Right lobe of liver (tissue), 6 donors: ENCODE results near the gene CREB3L2. TPM values are rescaled to one million over a fixed set of nuclear protein-coding genes. Genes with fewer than 3 reads are reported as not detected.

Experiments
- ATAC-seq, 4 donors: fragments of 200-7000 bp; cut with Tn5 transposase; one replicate each; pipeline ENCODE4 v1.9.1; 2020; ENCODE audit warnings: mild to moderate bottlenecking in 4 of 4, moderate library complexity in 4 of 4
- DNase-seq, 3 donors: peaks; one replicate each; pipeline ENCODE4 v3.0.0-alpha.2; 2020
- H3K27ac ChIP-seq, 3 donors: fragments of 200-600 bp; one replicate each; pipeline ENCODE4 v1.8.0; 2022
- H3K27me3 ChIP-seq, 2 donors: fragments of 200-600 bp; one replicate each; pipeline ENCODE4 v1.8.0; 2022
- H3K36me3 ChIP-seq, 4 donors: fragments of 200-600 bp; sonication (generic) in 1 of 4; one replicate each; pipeline versions ENCODE4 v1.5.1 to v1.8.0; 2017 to 2022; ENCODE audit warnings: control low read depth in 1 of 4
- H3K4me1 ChIP-seq, 4 donors: fragments of 200-600 bp; sonication (generic) in 1 of 4; one replicate each; pipeline versions ENCODE4 v1.5.1 to v1.8.0; 2017 to 2022; ENCODE audit warnings: control low read depth in 1 of 4
- H3K4me3 ChIP-seq, 3 donors: fragments of 200-600 bp; one replicate each; pipeline ENCODE4 v1.8.0; 2022
- H3K9me3 ChIP-seq, 4 donors: fragments of 200-600 bp; sonication (generic) in 1 of 4; one replicate each; pipeline versions ENCODE4 v1.5.1 to v1.8.0; 2017 to 2022; ENCODE audit warnings: control low read depth in 1 of 4
- POLR2A ChIP-seq: fragments of 450-650 bp; IDR thresholded peaks from one replicate; pipeline ENCODE4 v1.6.1; 2017; ENCODE audit warnings: antibody characterized with exemption, mild to moderate bottlenecking
- WGBS: methylation state at CpG from one replicate; pipeline ENCODE4 v1.1.6; 2018; ENCODE audit warnings: low coverage, low lambda C conversion rate; ENCODE audit not compliant: insufficient coverage; ENCODE audit errors: missing lambda C conversion rate; 5-methylcytosine and 5-hydroxymethylcytosine counted together
- intact Hi-C, 2 donors: fragments of 100-400 bp; cut with DNase I; formaldehyde crosslinking; loops; one replicate each; pipeline versions ENCODE4 v1.11.2 to v1.14.1; 2022
- total RNA-seq, 6 experiments: library from RNA; depleted of rRNA in 2 of 6; stranded (reverse); fragments of >200 nt in 2 of 6; fragmentation: NEBNext Ultra II Directional in 3 of 6; extraction: Animal tissue kit (Norgen Biotek cat#: 25700) in 3 of 6; gene quantifications; one replicate each; pipeline versions ENCODE4 v1.1.0 to v1.2.4, GENCODE V29; 2016 to 2023
- TF ChIP-seq, protein P1 (sequence below), 4 donors: fragments of 200-600 bp in 3 of 4; fragments of 450-650 bp in 1 of 4; IDR thresholded peaks; one replicate each; pipeline versions ENCODE4 v1.5.1 to v1.8.0; 2016 to 2022; ENCODE audit warnings: antibody characterized with exemption in 4 of 4, mild to moderate bottlenecking in 2 of 4
- donor health status: DM: no; HTN: yes; CAD: no.
- donor health status: DM: no; HTN: no; CAD: no.
- donor health status: DM: no; HTN: no; CAD: no.
- donor health status: DM: no; HTN: yes; CAD: no.
- donor health status: DM: no; HTN: yes; CAD: no.

The CREB3L2 gene
- total RNA-seq, 6 experiments from 2014 or later, result 11.5 to 29.9 (median 18.2) TPM

DNA sequence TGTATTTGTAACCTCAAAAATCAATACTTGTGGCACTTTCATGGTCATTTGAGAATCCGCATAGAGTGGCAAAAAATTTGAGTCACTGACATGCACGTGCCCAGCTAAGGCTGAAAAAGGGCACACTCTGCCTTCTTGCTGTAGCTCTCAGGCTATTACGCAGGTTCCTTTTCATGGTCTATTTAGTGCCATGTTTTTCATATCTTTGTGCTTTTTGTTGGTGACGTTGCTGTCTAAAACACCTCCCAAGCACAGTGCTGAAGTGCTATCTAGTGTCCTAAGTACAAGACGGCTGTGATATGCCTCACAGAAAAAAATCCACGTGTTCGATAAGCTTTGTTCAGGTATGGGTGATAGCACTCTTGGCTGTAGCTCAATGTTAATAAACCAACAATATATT is 50.9 kb downstream of the CREB3L2 start:
- WGBS, result 71% methylated on average over 7 of the region's 7 CpGs
- ATAC-seq (no peak), DNase-seq (no peak)
- Histone ChIP-seq H3K4me3 (no peak overlapping the region), H3K27me3 (no peaks in the 10 kb centered on the region), H3K9me3 (no peaks in the 10 kb centered on the region), H3K36me3 (no peaks in the 10 kb centered on the region), H3K4me1 (peaks cover 0 to 44% (median 15%) of the 10 kb centered on the region in 4 donors), H3K27ac (no peak overlapping the region)
- TF ChIP-seq, protein P1, sequence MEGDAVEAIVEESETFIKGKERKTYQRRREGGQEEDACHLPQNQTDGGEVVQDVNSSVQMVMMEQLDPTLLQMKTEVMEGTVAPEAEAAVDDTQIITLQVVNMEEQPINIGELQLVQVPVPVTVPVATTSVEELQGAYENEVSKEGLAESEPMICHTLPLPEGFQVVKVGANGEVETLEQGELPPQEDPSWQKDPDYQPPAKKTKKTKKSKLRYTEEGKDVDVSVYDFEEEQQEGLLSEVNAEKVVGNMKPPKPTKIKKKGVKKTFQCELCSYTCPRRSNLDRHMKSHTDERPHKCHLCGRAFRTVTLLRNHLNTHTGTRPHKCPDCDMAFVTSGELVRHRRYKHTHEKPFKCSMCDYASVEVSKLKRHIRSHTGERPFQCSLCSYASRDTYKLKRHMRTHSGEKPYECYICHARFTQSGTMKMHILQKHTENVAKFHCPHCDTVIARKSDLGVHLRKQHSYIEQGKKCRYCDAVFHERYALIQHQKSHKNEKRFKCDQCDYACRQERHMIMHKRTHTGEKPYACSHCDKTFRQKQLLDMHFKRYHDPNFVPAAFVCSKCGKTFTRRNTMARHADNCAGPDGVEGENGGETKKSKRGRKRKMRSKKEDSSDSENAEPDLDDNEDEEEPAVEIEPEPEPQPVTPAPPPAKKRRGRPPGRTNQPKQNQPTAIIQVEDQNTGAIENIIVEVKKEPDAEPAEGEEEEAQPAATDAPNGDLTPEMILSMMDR (IDR thresholded peaks at IDR 0.05), result no peak
- TF ChIP-seq POLR2A, result no peak
- intact Hi-C loops, result no loop called here

DNA sequence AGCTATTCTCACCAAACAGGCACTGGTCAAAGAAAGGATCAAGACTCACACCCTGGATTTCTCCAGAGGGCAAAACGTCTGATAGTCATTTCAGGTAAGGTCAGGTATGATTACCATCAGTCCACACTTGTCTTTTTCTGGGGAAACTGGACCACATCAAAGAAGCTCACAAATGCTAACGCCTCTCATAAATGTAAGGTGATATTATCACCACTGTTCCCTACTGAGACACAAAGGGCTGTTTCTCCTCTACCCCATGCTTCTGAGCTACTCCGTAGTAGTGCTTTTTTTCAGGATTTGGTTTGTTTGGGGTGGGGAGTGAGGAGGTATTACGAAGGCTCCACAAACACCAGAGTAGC is 51.6 kb downstream of the CREB3L2 start:
- ATAC-seq (no peak), DNase-seq (no peak)
- TF ChIP-seq POLR2A, result no peak
- TF ChIP-seq, protein P1 (IDR thresholded peaks at IDR 0.05), result no peak
- Histone ChIP-seq H3K36me3 (no peaks in the 10 kb centered on the region), H3K4me1 (peaks cover 0 to 41% (median 14%) of the 10 kb centered on the region in 4 donors), H3K4me3 (no peak overlapping the region), H3K27me3 (no peaks in the 10 kb centered on the region), H3K9me3 (no peaks in the 10 kb centered on the region), H3K27ac (no peak overlapping the region)
- 75% methylated on average over 3 of the region's 4 CpGs for WGBS
- intact Hi-C loops, result no loop called here

DNA sequence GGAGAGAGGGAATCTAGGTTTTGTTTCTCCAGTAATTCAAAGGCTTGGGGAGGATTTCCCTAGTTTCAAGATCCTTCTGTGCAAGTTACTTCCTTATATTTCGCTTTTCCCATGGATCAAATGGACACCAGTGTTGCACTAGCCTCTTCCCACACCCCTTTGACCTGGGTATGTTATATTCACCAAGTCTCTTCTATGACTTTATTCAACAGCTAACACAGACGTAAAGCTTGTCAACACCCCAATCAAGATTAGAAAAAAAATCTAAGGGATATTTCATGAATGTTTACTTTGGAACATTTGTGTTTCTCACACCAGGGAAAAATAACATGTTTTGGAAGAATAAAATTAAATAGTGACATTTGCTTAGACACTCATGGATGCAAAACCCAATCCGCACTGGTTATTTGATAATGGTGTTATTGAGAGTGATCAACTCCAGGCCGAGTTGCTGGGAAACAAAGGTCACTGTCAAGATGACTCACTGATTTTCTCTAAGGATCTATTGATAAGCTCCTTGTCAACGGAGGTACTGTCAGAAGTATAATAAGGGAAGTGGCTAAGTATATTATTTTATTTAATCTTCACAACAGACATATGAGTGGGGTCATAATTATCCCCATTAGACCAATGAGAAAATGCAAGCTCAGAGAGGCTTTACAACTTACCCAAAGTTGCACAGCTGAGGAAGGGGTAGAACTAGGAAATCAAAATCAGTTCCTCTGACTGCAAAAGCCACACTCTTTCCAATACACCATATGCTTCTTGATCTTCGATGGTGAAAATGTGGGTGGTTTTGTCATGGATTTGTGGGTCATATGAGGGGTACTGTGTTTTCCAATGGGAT is 52.2 kb downstream of the CREB3L2 start:
- intact Hi-C loops, result no loop called here
- WGBS, result 64% methylated on average over 6 of the region's 6 CpGs
- ATAC-seq, result no peak

DNA sequence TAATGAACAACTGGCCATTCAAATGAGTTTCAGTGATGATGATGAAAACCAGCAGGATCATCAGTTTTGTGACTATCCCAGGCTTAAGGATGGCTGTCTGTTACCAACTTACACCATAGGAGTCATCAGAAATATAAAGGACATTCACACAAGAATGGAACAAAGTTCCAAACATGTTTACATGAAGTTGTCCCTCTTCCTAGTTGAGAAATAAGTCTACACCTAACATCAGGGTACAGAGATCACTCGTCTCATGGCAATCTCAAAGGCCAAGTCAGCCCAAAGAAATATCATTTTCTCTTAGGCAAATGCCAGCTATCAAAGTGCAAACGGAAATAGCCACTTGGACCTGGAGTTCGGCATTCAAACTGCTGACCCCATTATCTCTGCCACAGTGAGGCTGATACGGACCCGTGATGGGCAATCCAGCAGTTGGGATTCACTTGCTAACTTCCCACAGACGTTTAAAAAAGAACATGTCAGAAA is 53.0 kb downstream of the CREB3L2 start:
- ATAC-seq (peak; percentile 58 to 77 (median 66)), DNase-seq (no peak)
- Histone ChIP-seq H3K9me3 (no peaks in the 10 kb centered on the region), H3K27me3 (no peaks in the 10 kb centered on the region), H3K36me3 (no peaks in the 10 kb centered on the region), H3K4me1 (peaks cover 0 to 41% (median 11%) of the 10 kb centered on the region in 4 donors), H3K4me3 (no peak overlapping the region), H3K27ac (peak overlapping the region in 2 of 3 donors; percentile 24 to 25)
- intact Hi-C loops, result no loop called here
- TF ChIP-seq, protein P1 (IDR thresholded peaks at IDR 0.05), result no peak
- TF ChIP-seq POLR2A, result no peak
- WGBS, result 36% methylated on average over 4 of the region's 6 CpGs

More for the DNA sequence above, 52.2 kb downstream of the CREB3L2 start:
- Histone ChIP-seq H3K4me3 (no peak overlapping the region), H3K4me1 (peaks cover 0 to 41% (median 13%) of the 10 kb centered on the region in 4 donors), H3K27me3 (no peaks in the 10 kb centered on the region), H3K27ac (peak overlapping the region in 1 of 3 donors; percentile 24), H3K9me3 (no peaks in the 10 kb centered on the region), H3K36me3 (no peaks in the 10 kb centered on the region)
- TF ChIP-seq, protein P1 (IDR thresholded peaks at IDR 0.05), result no peak
- TF ChIP-seq POLR2A, result no peak
- DNase-seq, result no peak
